ENCODE results near the gene KCTD17. TPM values are rescaled to one million over a fixed set of nuclear protein-coding genes. Genes with fewer than 3 reads are reported as not detected.

Gene KCTD17
- total and polyA plus RNA-seq, 2 of the 4 experiments (the other 2 are of a cell fraction): 28.3 to 37.3 TPM

DNA sequence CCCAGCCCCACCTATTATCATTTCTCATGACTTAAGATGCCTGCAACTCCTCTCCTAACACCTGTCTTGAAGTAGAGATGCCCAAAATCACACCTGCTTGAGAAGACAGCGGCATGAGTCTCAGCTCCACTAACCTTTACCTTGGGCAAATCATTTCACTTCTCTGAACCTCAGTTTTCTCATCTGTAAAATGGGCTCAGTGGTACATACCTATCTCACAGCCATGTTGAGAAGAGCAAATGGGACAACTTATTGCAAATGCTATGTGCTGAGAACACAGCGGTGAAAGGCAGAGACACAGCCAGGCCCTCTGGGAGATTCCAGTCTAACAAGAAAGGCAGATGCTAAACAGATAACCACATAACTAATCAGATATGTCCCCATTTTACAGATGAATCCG, 40.1 kb upstream of the KCTD17 start:
- Histone ChIP-seq H3K14ac (replicated peaks; ENCODE audit: low read depth, low read length) (no peak overlapping the region), H3K9me3 (ENCODE audit: control insufficient read depth, insufficient read depth, low read length) (no peaks in the 10 kb centered on the region), H3K18ac (ENCODE audit: low read depth, low read length) (no peak overlapping the region), H3K27ac (ENCODE audit: insufficient read depth, low read length) (no peak overlapping the region), H3K23ac (ENCODE audit: low read depth, low read length) (no peak overlapping the region), H4K91ac (ENCODE audit: insufficient read depth, low read depth, low read length) (no peak overlapping the region), H2BK120ac (ENCODE audit: low read depth, low read length) (no peak overlapping the region), H4K20me1 (ENCODE audit: insufficient read depth, low read length) (peaks cover 21% of the 10 kb centered on the region), H4K8ac (ENCODE audit: low read depth in 2 of 2, low read length in 2 of 2) (no peak overlapping the region), H3K9ac (ENCODE audit: low read depth, low read length) (no peak overlapping the region), H3K4me3 (ENCODE audit: insufficient read depth, low read depth, low read length) (no peak overlapping the region), H3K79me1 (ENCODE audit: low read depth in 1 of 2, low read length in 2 of 2) (peaks cover 0 to 4% of the 10 kb centered on the region in 2 experiments; a peak in 3 of 4 replicates), H2AK5ac (ENCODE audit: low read depth, low read length) (no peak overlapping the region), H3K36me3 (ENCODE audit: control insufficient read depth, insufficient read depth, low read length) (peaks cover 4% of the 10 kb centered on the region; the same call in 1 of the 2 replicates), H3K4me1 (ENCODE audit: control insufficient read depth, insufficient read depth, low read length) (no peaks in the 10 kb centered on the region), H3K4me2 (ENCODE audit: low read depth, low read length) (no peak overlapping the region), H3K56ac (ENCODE audit: extremely low read depth, insufficient read depth, low read length) (no peak overlapping the region), H2AK9ac (replicated peaks; ENCODE audit: low read depth, low read length, poor library complexity) (no peak overlapping the region), H3K4ac (ENCODE audit: low read depth, low read length) (no peak overlapping the region), H2BK5ac (ENCODE audit: low read depth, low read length, poor library complexity, severe bottlenecking) (no peak overlapping the region), H3K27me3 (ENCODE audit: control insufficient read depth, insufficient read depth, low read length) (peaks cover 25% of the 10 kb centered on the region), H3K9me1 (ENCODE audit: insufficient read depth, low read length) (no peaks in the 10 kb centered on the region; the same call in 1 of the 2 replicates), H4K5ac (ENCODE audit: low read depth, low read length) (no peak overlapping the region), H2AFZ (replicated peaks; ENCODE audit: low read length, poor library complexity) (no peak overlapping the region), H2BK15ac (ENCODE audit: low read depth, low read length) (no peak overlapping the region), H2BK20ac (ENCODE audit: low read depth, low read length) (no peak overlapping the region)
- TF ChIP-seq RAD21 (IDR thresholded peaks at IDR 0.05; ENCODE audit: low read length) (no peak), RFX5 (IDR thresholded peaks at IDR 0.05; ENCODE audit: low read depth, low read length) (no peak), MAZ (IDR thresholded peaks at IDR 0.05; ENCODE audit: borderline replicate concordance, low read depth, low read length) (no peak), FOS (IDR thresholded peaks at IDR 0.05; ENCODE audit: low read depth, low read length) (no peak), CHD1 (IDR thresholded peaks at IDR 0.05; ENCODE audit: low read depth, low read length) (no peak), CEBPB (IDR thresholded peaks at IDR 0.05; ENCODE audit: low read depth, low read length) (no peak), SMC3 (IDR thresholded peaks at IDR 0.05; ENCODE audit: low read depth, low read length) (no peak), MAFK (IDR thresholded peaks at IDR 0.05; ENCODE audit: low read depth, low read length) (no peak), RCOR1 (IDR thresholded peaks at IDR 0.05; ENCODE audit: insufficient replicate concordance, low read length) (no peak)
- TF ChIP-seq, protein P1, sequence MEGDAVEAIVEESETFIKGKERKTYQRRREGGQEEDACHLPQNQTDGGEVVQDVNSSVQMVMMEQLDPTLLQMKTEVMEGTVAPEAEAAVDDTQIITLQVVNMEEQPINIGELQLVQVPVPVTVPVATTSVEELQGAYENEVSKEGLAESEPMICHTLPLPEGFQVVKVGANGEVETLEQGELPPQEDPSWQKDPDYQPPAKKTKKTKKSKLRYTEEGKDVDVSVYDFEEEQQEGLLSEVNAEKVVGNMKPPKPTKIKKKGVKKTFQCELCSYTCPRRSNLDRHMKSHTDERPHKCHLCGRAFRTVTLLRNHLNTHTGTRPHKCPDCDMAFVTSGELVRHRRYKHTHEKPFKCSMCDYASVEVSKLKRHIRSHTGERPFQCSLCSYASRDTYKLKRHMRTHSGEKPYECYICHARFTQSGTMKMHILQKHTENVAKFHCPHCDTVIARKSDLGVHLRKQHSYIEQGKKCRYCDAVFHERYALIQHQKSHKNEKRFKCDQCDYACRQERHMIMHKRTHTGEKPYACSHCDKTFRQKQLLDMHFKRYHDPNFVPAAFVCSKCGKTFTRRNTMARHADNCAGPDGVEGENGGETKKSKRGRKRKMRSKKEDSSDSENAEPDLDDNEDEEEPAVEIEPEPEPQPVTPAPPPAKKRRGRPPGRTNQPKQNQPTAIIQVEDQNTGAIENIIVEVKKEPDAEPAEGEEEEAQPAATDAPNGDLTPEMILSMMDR (conservative IDR thresholded peaks at IDR 0.05; ENCODE audit: low read depth, low read length): no peak
- ATAC-seq (ENCODE audit: low read depth) (no peak), DNase-seq (no peak)
- in situ Hi-C loops (cut with MboI; ENCODE audit: low sequenced_read_pairs): no loop called here
- CTCF ChIA-PET: no interaction called here
- BruUV-seq (replicated peaks): no TSS peak
- POLR2A ChIA-PET (ENCODE audit: unreplicated experiment): no interaction called here
- dilution Hi-C loops (cut with HindIII; ENCODE audit: low sequenced_read_pairs, unreplicated experiment): no loop called here
- intact Hi-C loops (cut with micrococcal nuclease): no loop called here
- WGBS, 2 experiments (ENCODE audit: extremely low coverage in 2 of 2, insufficient read length in 1 of 2): 88% methylated on average over 3 of the region's 3 CpGs; no CpG with 5 or more reads in 1 of the 2 experiments

Measured in IMR-90 (cell line).